Tibial nerve (tissue), 4 donors: ENCODE measurements around the gene NADK2. TPM values are rescaled to one million over a fixed set of nuclear protein-coding genes. Genes with fewer than 3 reads are reported as not detected.

Source experiments
- DNase-seq, 2 donors: peaks; one replicate each; pipeline ENCODE4 v3.0.0-alpha.2; 2019; ENCODE audit warnings: low spot score in 2 of 2
- H3K27ac ChIP-seq, 4 donors: fragments of 200-600 bp; sonication (generic) in 3 of 4; one replicate each; pipeline ENCODE4 v1.5.1; 2017 to 2019; ENCODE audit warnings: mild to moderate bottlenecking in 1 of 4
- H3K27me3 ChIP-seq, 2 donors: fragments of 200-600 bp; sonication (generic) in 1 of 2; one replicate each; pipeline versions ENCODE4 v1.5.1 to v1.6.0; 2017 to 2019
- H3K36me3 ChIP-seq, 3 donors: fragments of 200-600 bp; sonication (generic); one replicate each; pipeline ENCODE4 v1.5.1; 2018 to 2019
- H3K4me1 ChIP-seq, 4 donors: fragments of 200-600 bp; sonication (generic) in 3 of 4; one replicate each; pipeline ENCODE4 v1.5.1; 2017 to 2019
- H3K4me3 ChIP-seq, 4 donors: fragments of 200-600 bp; sonication (generic) in 3 of 4; one replicate each; pipeline ENCODE4 v1.5.1; 2017 to 2019; ENCODE audit warnings: mild to moderate bottlenecking in 1 of 4, moderate library complexity in 1 of 4
- H3K9me3 ChIP-seq, 4 donors: fragments of 200-600 bp; sonication (generic) in 3 of 4; one replicate each; pipeline ENCODE4 v1.5.1; 2017 to 2019
- EP300 ChIP-seq, 2 donors: sonication (generic); formaldehyde crosslinking; IDR thresholded peaks; one replicate each; pipeline ENCODE4 v1.6.1; 2017; ENCODE audit warnings: antibody characterized with exemption in 2 of 2, mild to moderate bottlenecking in 1 of 2
- POLR2A ChIP-seq, 2 donors: fragments of 450-650 bp; IDR thresholded peaks; one replicate each; pipeline ENCODE4 v1.6.1; 2017; ENCODE audit warnings: antibody characterized with exemption in 2 of 2, mild to moderate bottlenecking in 2 of 2, moderate library complexity in 2 of 2
- WGBS, 2 donors: methylation state at CpG; one replicate each; pipeline ENCODE4 v1.1.5; 2018; 5-methylcytosine and 5-hydroxymethylcytosine counted together
- total RNA-seq, 4 donors: library from RNA; depleted of rRNA; stranded (reverse); fragments of >200 nt; gene quantifications; one replicate each; pipeline ENCODE4 v1.1.0, GENCODE V29; 2016
- TF ChIP-seq, protein P1 (sequence below), 5 experiments: fragments of 200-600 bp in 3 of 5; fragments of 450-650 bp in 2 of 5; sonication (generic) in 3 of 5; IDR thresholded peaks; one replicate each; pipeline ENCODE4 v1.5.1; 2016 to 2019; ENCODE audit warnings: antibody characterized with exemption in 5 of 5, mild to moderate bottlenecking in 3 of 5, moderate library complexity in 2 of 5

NADK2 gene
- total RNA-seq, 4 donors from 2014 or later: 20.1 to 31.8 (median 21.6) TPM

DNA sequence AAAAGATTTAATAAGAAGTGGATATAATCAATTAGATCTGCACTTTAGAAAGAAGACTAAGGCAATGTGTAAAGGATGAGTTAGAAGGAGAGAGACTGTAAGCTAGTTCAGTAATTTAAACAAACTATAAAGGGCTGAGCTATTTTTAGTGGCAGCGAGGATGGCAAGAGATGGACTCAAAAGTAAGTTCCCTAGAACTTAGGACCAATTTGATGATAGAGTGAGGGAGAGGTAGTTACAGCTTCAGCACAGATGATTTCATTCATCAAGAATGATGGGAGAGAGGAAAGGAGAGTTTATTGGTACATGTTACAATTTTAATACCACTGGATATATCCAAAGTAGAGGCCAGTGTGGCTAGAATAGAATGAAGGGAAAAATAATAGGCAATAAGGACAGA is 19.1 kb downstream of the NADK2 start:
- Histone ChIP-seq H3K4me1 (no peaks in the 10 kb centered on the region), H3K9me3 (no peaks in the 10 kb centered on the region), H3K4me3 (no peak overlapping the region), H3K27me3 (no peaks in the 10 kb centered on the region), H3K36me3 (peaks cover 0 to 70% (median 0%) of the 10 kb centered on the region in 3 donors), H3K27ac (no peak overlapping the region)
- WGBS, 2 donors: 96 to 98% methylated on average over 1 of the region's 1 CpG
- TF ChIP-seq POLR2A (IDR thresholded peaks at IDR 0.05) (no peak), EP300 (IDR thresholded peaks at IDR 0.05) (no peak)
- TF ChIP-seq, protein P1, sequence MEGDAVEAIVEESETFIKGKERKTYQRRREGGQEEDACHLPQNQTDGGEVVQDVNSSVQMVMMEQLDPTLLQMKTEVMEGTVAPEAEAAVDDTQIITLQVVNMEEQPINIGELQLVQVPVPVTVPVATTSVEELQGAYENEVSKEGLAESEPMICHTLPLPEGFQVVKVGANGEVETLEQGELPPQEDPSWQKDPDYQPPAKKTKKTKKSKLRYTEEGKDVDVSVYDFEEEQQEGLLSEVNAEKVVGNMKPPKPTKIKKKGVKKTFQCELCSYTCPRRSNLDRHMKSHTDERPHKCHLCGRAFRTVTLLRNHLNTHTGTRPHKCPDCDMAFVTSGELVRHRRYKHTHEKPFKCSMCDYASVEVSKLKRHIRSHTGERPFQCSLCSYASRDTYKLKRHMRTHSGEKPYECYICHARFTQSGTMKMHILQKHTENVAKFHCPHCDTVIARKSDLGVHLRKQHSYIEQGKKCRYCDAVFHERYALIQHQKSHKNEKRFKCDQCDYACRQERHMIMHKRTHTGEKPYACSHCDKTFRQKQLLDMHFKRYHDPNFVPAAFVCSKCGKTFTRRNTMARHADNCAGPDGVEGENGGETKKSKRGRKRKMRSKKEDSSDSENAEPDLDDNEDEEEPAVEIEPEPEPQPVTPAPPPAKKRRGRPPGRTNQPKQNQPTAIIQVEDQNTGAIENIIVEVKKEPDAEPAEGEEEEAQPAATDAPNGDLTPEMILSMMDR (IDR thresholded peaks at IDR 0.05): no peak
- no peak for DNase-seq

DNA sequence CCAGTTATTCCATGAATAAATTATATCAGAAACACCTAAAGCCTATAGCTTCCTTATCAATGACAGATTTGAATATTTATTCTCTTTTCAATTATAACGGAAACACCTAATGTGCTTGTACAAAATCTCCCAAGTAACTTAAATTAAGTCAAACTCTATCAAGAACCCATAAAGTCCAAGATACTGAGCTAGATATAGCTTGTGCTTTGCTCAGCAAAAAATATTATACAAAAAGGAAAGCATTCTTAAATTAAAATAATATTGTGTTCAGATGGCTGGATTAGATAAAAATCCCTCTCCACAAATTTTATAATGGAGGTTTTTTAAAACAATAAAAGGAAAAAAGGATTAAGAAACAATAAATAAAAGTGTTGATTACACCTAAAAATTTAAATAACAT is 23.7 kb downstream of the NADK2 start:
- Histone ChIP-seq H3K27ac (no peak overlapping the region), H3K9me3 (no peaks in the 10 kb centered on the region), H3K27me3 (no peaks in the 10 kb centered on the region), H3K36me3 (peaks cover 0 to 68% (median 0%) of the 10 kb centered on the region in 3 donors), H3K4me3 (no peak overlapping the region), H3K4me1 (no peaks in the 10 kb centered on the region)
- TF ChIP-seq POLR2A (IDR thresholded peaks at IDR 0.05) (no peak), EP300 (IDR thresholded peaks at IDR 0.05) (no peak)
- TF ChIP-seq, protein P1 (IDR thresholded peaks at IDR 0.05): no peak
- WGBS, 2 donors: 95 to 100% methylated on average over 1 of the region's 1 CpG
- no peak for DNase-seq

DNA sequence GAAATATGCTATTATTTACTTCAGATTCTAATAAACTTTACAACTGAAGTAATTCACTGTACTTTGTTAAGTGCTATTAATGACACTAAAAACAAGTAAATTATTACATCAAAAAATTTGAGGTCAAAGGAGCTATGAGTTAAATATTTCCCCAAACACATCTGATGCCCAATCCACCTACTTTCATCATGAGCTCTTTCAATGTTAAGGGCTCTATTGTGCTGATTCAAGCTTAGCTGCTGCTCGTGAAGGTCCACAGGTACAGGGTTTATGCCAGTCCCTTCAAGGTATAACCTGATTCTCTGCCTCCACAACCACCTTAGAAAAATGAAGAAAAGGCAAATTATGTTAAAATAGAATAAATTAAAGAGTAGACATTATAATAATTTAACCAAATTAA is 24.2 kb downstream of the NADK2 start:
- no peaks in the 10 kb centered on the region for H3K4me1 ChIP-seq
- WGBS, 2 donors: 84 to 87% methylated on average over 1 of the region's 1 CpG
- H3K9me3 ChIP-seq: no peaks in the 10 kb centered on the region
- no peak overlapping the region for H3K4me3 ChIP-seq
- DNase-seq: no peak
- TF ChIP-seq EP300 (IDR thresholded peaks at IDR 0.05) (no peak), POLR2A (IDR thresholded peaks at IDR 0.05) (no peak)
- TF ChIP-seq, protein P1 (IDR thresholded peaks at IDR 0.05): no peak
- H3K27me3 ChIP-seq: no peaks in the 10 kb centered on the region
- no peak overlapping the region for H3K27ac ChIP-seq
- peaks cover 0 to 68% (median 0%) of the 10 kb centered on the region in 3 donors for H3K36me3 ChIP-seq

DNA sequence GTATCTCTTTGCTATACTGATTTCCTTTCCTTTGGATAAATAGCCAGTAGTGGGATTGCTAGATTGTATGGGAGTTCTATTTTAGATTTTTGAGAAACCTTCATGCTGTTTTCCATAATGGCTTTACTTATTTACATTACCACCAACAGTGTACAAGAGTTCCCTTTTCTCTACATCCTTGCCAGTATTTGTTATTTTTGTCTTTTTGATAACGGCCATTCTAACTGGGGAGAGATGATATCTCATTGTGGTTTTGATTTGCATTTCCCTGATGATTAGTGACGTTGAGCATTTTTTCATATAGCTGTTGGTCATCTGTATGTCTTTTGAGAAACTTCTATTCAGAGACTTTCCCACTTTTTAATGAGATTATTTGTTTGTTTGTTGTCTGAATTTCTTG is 25.8 kb downstream of the NADK2 start:
- no peak for DNase-seq
- TF ChIP-seq, protein P1 (IDR thresholded peaks at IDR 0.05): no peak
- 83% methylated on average over 2 of the region's 2 CpGs for WGBS, 2 donors
- Histone ChIP-seq H3K9me3 (no peaks in the 10 kb centered on the region), H3K4me3 (no peak overlapping the region), H3K36me3 (peaks cover 0 to 69% (median 0%) of the 10 kb centered on the region in 3 donors), H3K4me1 (no peaks in the 10 kb centered on the region), H3K27ac (no peak overlapping the region), H3K27me3 (no peaks in the 10 kb centered on the region)

DNA sequence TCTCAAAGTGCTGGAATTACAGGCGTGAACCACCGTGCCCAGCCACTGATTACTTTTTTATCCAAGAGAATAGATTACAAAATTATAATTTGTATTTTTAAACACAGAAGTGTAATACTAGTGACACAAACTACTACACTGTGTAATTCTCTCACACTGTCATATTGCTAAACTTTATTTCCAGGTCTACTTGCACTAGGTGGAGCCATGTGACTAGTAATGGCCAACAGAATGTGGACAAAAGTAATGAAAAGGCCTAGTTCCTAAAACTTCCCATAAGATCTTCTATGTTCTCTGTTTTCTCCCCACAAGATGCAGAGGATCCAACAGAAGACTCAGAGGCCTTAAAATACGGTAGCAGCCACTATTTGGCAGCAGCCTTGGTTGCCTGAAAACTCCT is 27.3 kb downstream of the NADK2 start:
- Histone ChIP-seq H3K4me1 (no peaks in the 10 kb centered on the region), H3K9me3 (no peaks in the 10 kb centered on the region), H3K27ac (no peak overlapping the region), H3K36me3 (peaks cover 0 to 60% (median 0%) of the 10 kb centered on the region in 3 donors), H3K4me3 (no peak overlapping the region), H3K27me3 (no peaks in the 10 kb centered on the region)
- TF ChIP-seq EP300 (IDR thresholded peaks at IDR 0.05): no peak
- no peak for TF ChIP-seq POLR2A (IDR thresholded peaks at IDR 0.05)
- TF ChIP-seq, protein P1 (IDR thresholded peaks at IDR 0.05): no peak
- no peak for DNase-seq
- 83 to 91% methylated on average over 3 of the region's 3 CpGs for WGBS, 2 donors
